Ovary (tissue), 9 donors: ENCODE data around the gene FAM193A. TPM values are rescaled to one million over a fixed set of nuclear protein-coding genes. Genes with fewer than 3 reads are reported as not detected.

Experiments used
- DNase-seq, 5 donors: peaks; one replicate each; pipeline ENCODE4 v3.0.0-alpha.2; 2019 to 2020
- H3K27ac ChIP-seq, 2 donors: fragments of 200-600 bp; one replicate each; pipeline versions ENCODE4 v1.5.1 to v1.8.0; 2019 to 2022
- H3K27me3 ChIP-seq: fragments of 200-600 bp; one replicate; pipeline ENCODE4 v1.8.0; 2022
- H3K36me3 ChIP-seq: fragments of 200-600 bp; sonication (generic); one replicate; pipeline ENCODE4 v1.5.1; 2019
- H3K4me1 ChIP-seq: one replicate; pipeline ENCODE4 v1.8.1; 2013; ENCODE audit warnings: mild to moderate bottlenecking, moderate library complexity; ENCODE audit not compliant: insufficient read depth
- H3K4me3 ChIP-seq: fragments of 200-600 bp; sonication (generic); one replicate; pipeline ENCODE4 v1.5.1; 2017
- H3K9me3 ChIP-seq, 2 donors: fragments of 200-600 bp in 1 of 2; sonication (generic) in 1 of 2; one replicate each; pipeline versions ENCODE4 v1.5.1 to v1.8.1; 2013 to 2019; ENCODE audit warnings: mild to moderate bottlenecking in 1 of 2, moderate library complexity in 1 of 2
- EP300 ChIP-seq: sonication (generic); formaldehyde crosslinking; IDR thresholded peaks from one replicate; pipeline ENCODE4 v1.6.1; 2017; ENCODE audit warnings: antibody characterized with exemption
- POLR2A ChIP-seq: fragments of 450-650 bp; IDR thresholded peaks from one replicate; pipeline ENCODE4 v1.6.1; 2017; ENCODE audit warnings: antibody characterized with exemption, mild to moderate bottlenecking, moderate library complexity
- WGBS, 3 donors: extraction: QIAGEN DNeasy Blood & Tissue Kit in 1 of 3; methylation state at CpG; one replicate each; pipeline versions ENCODE4 v1.1.5 to v1.1.7; 2013 to 2017; 5-methylcytosine and 5-hydroxymethylcytosine counted together
- intact Hi-C, 4 donors: fragments of 100-400 bp; cut with DNase I; formaldehyde crosslinking; loops; one replicate each; pipeline versions ENCODE4 v1.11.0 to v1.15.1; 2022 to 2023
- polyA plus RNA-seq, 2 donors: library from polyadenylated mRNA; stranded (reverse); fragments of 200-250 nt in 1 of 2; fragments of 350-450 nt in 1 of 2; fragmentation: Illumina TruSeq in 1 of 2; extraction: RNeasy Lipid Tissue Mini Kit (QIAGEN cat#74804) in 1 of 2; gene quantifications; one replicate each; pipeline ENCODE4 v1.2.3, GENCODE V29; 2013 to 2014
- total RNA-seq, 7 donors: library from RNA; depleted of rRNA in 2 of 7; stranded (reverse); fragments of >200 nt in 2 of 7; fragmentation: NEBNext Ultra II Directional in 3 of 7; extraction: Animal tissue kit (Norgen Biotek cat#: 25700) in 3 of 7; gene quantifications; one replicate each; pipeline versions ENCODE4 v1.1.0 to v1.2.4, GENCODE V29; 2016 to 2023
- TF ChIP-seq, protein P1 (sequence below), 3 donors: fragments of 450-650 bp in 2 of 3; fragments of 200-600 bp in 1 of 3; IDR thresholded peaks; one replicate each; pipeline versions ENCODE4 v1.5.1 to v1.8.0; 2016 to 2022; ENCODE audit warnings: antibody characterized with exemption in 3 of 3, mild to moderate bottlenecking in 1 of 3
- donor health status: DM: no; HTN: no; CAD: no; lungs with moderate emphysema.
- donor health status: DM: no; HTN: no; CAD: no.
- donor health status: Bipolar disorder and iron deficiency.
- donor health status: DM: yes; HTN: yes; CAD: no.
- donor health status: DM: no; HTN: no; CAD: no.
- donor health status: DM: yes; HTN: yes; CAD: no.

Gene FAM193A
- total and polyA plus RNA-seq, 9 donors = 16.0 to 39.1 (median 28.7) TPM

DNA sequence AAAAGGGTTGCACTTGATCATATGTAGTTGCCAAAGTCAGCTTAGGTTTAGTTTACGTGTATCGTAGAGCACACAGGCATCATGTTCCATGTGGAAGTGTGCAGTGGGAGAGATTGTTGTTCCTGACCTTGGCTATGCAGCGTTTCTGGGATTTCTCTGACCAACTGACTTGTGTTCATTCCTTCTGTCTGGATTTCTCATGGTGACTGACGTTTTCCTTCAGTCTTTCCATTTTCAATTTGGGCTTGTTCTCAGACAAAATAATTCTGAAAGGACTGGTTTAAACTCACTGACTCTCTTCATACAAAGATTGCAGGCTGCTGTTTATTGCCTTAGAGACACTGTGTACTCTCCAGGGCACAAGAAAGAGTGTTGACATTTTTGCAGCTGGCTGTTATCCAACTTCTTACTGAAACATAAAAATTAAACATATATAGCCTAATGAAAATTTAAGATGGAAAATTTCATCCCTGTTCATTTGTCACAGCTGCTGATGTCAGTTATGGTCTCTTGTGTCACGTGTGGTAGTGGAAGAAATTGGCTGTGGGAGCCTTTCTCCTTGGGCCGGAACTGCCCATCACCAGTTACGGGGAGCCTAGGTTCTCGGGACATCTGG is 124.3 kb downstream of the FAM193A start:
- no peak overlapping the region for H3K27ac ChIP-seq
- DNase-seq = no peak
- TF ChIP-seq, protein P1, sequence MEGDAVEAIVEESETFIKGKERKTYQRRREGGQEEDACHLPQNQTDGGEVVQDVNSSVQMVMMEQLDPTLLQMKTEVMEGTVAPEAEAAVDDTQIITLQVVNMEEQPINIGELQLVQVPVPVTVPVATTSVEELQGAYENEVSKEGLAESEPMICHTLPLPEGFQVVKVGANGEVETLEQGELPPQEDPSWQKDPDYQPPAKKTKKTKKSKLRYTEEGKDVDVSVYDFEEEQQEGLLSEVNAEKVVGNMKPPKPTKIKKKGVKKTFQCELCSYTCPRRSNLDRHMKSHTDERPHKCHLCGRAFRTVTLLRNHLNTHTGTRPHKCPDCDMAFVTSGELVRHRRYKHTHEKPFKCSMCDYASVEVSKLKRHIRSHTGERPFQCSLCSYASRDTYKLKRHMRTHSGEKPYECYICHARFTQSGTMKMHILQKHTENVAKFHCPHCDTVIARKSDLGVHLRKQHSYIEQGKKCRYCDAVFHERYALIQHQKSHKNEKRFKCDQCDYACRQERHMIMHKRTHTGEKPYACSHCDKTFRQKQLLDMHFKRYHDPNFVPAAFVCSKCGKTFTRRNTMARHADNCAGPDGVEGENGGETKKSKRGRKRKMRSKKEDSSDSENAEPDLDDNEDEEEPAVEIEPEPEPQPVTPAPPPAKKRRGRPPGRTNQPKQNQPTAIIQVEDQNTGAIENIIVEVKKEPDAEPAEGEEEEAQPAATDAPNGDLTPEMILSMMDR (IDR thresholded peaks at IDR 0.05) = no peak
- TF ChIP-seq POLR2A = no peak
- no peak for TF ChIP-seq EP300
- H3K4me3 ChIP-seq = no peak overlapping the region
- H3K27me3 ChIP-seq = no peaks in the 10 kb centered on the region
- peaks cover 7% of the 10 kb centered on the region for H3K4me1 ChIP-seq
- 22 to 31% (median 26%) methylated on average over 8 of the region's 8 CpGs for WGBS, 3 donors
- H3K36me3 ChIP-seq = no peaks in the 10 kb centered on the region
- intact Hi-C loops = no loop called here
- no peaks in the 10 kb centered on the region for H3K9me3 ChIP-seq

GRCh38 chr4:2662598-2662997 is 126.2 kb downstream of the FAM193A start:
- 82 to 93% (median 89%) methylated on average over 4 of the region's 4 CpGs for WGBS, 3 donors
- Histone ChIP-seq H3K36me3 (no peaks in the 10 kb centered on the region), H3K27me3 (no peaks in the 10 kb centered on the region), H3K9me3 (no peaks in the 10 kb centered on the region), H3K4me3 (no peak overlapping the region), H3K4me1 (peaks cover 8% of the 10 kb centered on the region), H3K27ac (no peak overlapping the region)
- DNase-seq = no peak
- intact Hi-C loops = no loop called here
- TF ChIP-seq POLR2A (no peak), EP300 (no peak)
- TF ChIP-seq, protein P1 (IDR thresholded peaks at IDR 0.05) = no peak

- H3K4me1 ChIP-seq = peaks cover 8% of the 10 kb centered on the region
- H3K36me3 ChIP-seq = no peaks in the 10 kb centered on the region
- H3K27me3 ChIP-seq = no peaks in the 10 kb centered on the region
- no peak overlapping the region for H3K27ac ChIP-seq
- DNase-seq = no peak
- no peak overlapping the region for H3K4me3 ChIP-seq
- TF ChIP-seq POLR2A (no peak), EP300 (no peak)
- TF ChIP-seq, protein P1 (IDR thresholded peaks at IDR 0.05) = no peak
- intact Hi-C loops = no loop called here
- no peaks in the 10 kb centered on the region for H3K9me3 ChIP-seq
- WGBS, 3 donors = 92 to 94% (median 92%) methylated on average over 2 of the region's 2 CpGs
These were observed 126.8 kb downstream of the FAM193A start for GRCh38 chr4:2663275-2663674.

GRCh38 chr4:2666722-2667247 is 130.3 kb downstream of the FAM193A start:
- intact Hi-C loops = no loop called here

More at GRCh38 chr4:2666722-2667247, 130.3 kb downstream of the FAM193A start:
- Histone ChIP-seq H3K27me3 (no peaks in the 10 kb centered on the region), H3K36me3 (no peaks in the 10 kb centered on the region), H3K4me1 (peaks cover 1% of the 10 kb centered on the region), H3K9me3 (no peaks in the 10 kb centered on the region), H3K27ac (no peak overlapping the region), H3K4me3 (no peak overlapping the region)
- DNase-seq = no peak
- no peak for TF ChIP-seq EP300
- TF ChIP-seq POLR2A = no peak
- TF ChIP-seq, protein P1 (IDR thresholded peaks at IDR 0.05) = no peak
- WGBS, 3 donors = 78 to 90% (median 84%) methylated on average over 2 of the region's 2 CpGs
